ENCODE measurements around the gene TCF12.
A peak's percentile ranks its signal among the peaks of the same experiment; 100 is the strongest.
"Not testable (repeated sequence)": the region's sequence is repeated elsewhere in the genome, so short reads cannot be mapped to it uniquely, and the experiment has no call there.

TCF12 gene

DNA sequence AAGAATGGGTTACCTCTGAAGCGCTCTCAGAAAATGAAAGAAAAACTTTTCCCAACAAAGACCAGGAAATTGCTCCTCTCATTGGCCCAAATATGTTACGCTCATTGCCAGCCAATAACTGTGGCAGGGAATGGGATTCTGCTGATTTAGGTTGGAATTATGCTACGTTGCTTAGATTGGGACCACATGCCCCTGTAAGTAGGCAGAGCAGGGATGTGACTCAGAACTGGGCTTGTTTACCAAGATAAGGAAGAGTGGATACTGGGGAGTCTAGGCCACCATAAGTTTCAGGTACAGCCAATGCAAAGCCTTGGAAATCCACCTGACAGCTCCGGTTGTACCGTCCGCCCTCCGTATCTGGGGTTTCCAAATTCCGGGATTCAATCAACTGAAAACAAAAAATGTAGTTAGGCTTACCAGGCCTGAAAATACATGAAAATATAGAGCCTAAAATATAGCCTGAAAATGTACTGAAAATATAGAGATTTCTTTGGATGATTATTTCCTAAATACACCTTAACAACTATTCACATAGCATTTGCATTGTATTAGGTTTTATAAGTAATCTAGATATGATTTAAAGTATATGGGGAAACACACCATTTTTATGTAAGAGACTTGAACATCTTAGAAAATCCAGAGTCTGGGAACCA, 1.5 kb upstream of the TCF12 start:
- DNase-seq (ENCODE audit: low read depth) = no peak

- DNase-seq (ENCODE audit: low read depth) = no peak
Measured at GRCh38 chr15:56917652-56918045, 795 bp upstream of the TCF12 start.

- DNase-seq (ENCODE audit: low read depth) = peak; percentile 41
Measured at GRCh38 chr15:56919031-56919608, 676 bp downstream of the TCF12 start.

DNA sequence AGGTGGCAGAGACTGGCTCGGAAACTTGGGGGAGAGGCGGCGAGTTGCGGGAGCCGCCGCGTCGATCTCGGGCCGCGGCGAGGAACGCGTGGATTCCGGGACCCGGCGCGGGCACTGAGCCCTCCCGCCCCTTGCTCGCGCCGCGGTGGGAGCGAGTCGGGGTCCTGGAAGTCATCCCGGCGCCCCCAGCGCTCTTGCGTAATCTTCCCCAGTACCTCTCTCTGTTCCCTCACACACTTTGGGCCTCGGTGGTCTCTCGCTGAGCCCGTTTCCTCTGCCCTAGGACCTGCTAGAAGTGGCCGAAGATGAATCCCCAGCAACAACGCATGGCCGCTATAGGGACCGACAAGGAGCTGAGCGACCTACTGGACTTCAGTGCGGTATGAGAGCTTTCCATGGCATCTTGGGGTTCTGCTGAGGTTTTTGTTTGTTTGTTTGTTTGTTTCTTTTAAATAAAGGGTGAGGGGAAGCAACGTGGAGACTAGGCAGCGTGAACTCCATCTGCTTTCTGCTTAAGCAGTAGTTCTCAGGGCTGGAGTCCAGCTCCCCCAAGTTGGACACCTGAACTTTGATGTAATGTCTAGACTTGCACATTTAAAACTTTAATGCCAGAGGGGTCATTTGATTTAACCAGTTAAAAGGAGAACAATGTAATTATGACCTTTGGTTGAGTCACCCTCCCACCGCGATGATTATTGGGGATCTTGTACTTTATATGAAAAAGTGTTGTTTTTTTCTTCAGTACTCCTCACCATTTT, 1.3 kb downstream of the TCF12 start:
- no peak for DNase-seq (ENCODE audit: low read depth)

- DNase-seq (ENCODE audit: low read depth) = no peak
Measured at GRCh38 chr15:56920367-56920627, 1.9 kb downstream of the TCF12 start.

- no peak for DNase-seq (ENCODE audit: low read depth)
Measured at GRCh38 chr15:56923174-56923591, 4.7 kb downstream of the TCF12 start.

DNA sequence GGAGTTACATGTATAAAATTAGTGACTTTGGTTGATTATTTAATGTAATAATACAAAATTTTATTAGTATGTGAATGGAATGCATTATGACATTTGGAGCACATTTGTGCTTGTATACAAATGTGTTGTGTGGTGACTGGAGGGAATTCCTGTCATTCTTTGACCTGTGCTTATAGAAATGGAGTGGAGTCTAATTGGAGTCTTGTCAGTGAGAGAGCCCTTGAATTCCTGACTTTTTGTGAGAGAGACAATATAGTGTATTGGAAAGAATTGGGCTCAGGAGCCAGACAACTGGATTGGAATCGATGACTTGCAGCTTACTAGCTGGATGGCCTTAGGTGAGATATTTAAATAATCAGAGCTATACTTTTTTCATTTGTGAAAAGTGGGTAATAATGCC, 9.4 kb downstream of the TCF12 start:
- DNase-seq (ENCODE audit: low read depth) = no peak

GRCh38 chr15:56929399-56929798, 11.0 kb downstream of the TCF12 start:
- no peak for DNase-seq (ENCODE audit: low read depth)

- DNase-seq (ENCODE audit: low read depth) = no peak
Measured at GRCh38 chr15:56929933-56930332, 11.5 kb downstream of the TCF12 start.

DNA sequence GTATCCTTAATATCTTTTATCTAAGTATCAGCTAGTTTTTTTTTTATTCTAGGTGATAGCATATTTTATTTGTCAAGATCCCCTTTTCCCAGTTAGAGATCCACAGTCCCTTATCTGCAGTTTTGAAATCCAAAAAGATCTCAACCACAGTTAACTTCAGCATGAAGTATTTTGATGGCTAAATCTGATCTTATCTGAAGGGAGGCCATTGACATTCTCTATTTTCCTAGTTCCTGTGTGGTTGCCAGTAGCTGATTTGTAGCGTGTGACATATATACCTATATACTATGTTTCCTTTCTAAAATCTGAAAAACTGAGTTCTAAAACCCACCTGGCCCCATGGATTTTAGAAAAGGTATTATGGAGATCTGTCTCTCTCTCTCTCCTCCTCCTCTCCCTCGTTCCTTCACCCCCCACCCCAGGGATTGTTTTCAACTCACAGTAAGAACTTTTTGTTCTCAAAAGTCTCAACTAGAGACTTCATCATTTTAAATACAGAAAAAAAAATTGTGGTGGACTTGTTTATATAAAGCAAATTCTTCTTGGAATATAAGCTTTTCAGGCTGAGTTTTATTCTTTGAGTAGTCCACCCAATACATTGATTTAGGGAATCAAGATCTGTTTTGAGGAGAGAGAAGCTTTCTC, 12.3 kb downstream of the TCF12 start:
- DNase-seq (ENCODE audit: low read depth) = no peak

DNA sequence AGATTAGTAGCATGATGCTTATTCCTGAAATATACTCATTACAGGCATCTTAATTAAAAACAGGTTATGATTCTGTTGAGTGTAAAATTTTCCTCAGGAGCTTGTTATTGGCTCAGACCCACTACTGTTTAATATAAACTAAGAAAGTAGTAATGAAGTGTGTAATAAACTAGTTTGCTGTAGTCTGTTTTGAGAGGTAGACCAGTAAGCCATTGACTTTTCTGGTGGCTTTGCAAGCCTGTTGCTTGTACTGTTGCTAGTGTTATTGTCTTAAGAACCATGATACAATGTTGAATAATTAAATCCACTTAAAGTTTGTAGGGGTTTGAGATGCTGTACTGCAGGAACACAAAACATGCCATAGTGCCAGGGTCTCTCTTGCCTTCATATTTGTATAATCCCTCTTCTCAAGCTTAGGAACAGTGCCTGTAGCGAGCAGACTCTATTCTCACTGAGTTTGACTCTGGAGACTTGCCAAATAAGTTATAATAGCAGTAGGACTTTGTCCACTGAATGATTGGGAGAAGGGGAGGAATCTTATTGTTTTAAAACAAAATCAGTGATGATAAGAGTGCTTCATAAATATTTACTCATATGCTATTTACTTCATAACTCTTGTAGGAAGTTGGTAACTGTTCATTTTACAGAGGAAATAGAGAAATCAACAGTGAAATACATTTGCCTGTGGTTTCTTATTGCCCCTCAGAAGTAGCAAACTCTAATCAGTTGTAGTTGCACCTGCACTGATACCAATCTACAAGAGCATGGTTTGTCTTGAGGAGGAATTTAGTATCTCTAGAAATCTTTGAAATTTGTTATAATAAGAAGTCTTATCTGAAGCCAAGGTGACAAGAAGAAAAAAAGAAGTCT, 13.4 kb downstream of the TCF12 start:
- DNase-seq (ENCODE audit: low read depth) = no peak

DNA sequence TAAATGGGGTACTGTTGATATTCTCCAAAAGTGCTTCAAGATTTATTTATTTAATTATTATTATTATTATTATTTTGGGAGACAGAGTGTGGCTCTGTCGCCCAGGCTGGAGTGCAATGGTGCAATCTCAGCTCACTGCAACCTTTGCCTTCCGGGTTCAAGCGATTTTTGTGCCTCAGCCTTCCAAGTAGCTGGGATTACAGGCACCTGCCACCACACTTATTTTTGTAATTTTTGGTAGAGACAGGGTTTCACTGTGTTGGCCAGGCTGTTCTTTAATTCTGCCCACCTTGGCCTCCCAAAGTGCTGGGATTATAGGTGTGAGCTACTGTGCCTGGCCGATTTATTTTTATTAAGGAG, 14.0 kb downstream of the TCF12 start:
- not testable (repeated sequence) for DNase-seq (ENCODE audit: low read depth)

DNA sequence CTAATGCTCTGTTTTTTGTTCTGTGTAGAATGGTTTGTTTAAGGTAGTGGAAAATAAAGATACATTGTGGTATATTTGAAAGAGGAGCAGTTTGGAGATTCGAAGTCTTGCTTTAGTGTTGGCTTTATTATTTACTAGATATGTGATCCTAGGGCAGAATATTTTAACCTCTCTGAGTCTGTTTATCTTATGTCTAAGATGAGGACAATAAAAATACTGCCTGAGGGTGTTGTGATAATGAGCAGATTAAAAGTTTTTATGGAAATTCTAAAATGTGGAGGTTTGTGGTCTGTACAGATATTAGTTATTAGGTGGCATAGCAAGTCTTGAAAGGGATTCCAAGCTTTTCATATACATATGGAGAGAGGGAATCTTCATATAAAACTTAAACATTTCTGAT, 15.0 kb downstream of the TCF12 start:
- DNase-seq (ENCODE audit: low read depth) = no peak

- no peak for DNase-seq (ENCODE audit: low read depth)
Measured at GRCh38 chr15:56933811-56934210, 15.4 kb downstream of the TCF12 start.

- DNase-seq (ENCODE audit: low read depth) = no peak
Measured at GRCh38 chr15:56934269-56934668, 15.8 kb downstream of the TCF12 start.

DNA sequence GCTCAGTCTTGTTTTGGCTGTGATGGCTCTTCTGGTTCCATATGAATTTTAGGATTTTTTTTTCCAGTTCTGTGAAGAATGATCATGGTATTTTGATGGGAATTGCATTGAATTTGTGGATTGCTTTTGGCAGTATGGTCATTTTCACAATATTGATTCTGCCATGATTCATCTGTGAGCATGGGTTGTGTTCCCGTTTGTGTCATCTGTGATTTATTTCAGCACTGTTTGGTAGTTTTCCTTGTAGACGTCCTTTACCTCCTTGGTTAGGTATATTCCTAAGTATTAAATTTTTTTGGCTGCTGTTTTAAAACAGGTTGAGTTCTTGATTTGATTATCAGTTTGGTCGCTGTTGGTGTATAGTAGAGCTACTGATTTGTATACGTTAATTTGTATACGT, 18.5 kb downstream of the TCF12 start:
- no peak for DNase-seq (ENCODE audit: low read depth)

GRCh38 chr15:56939257-56939656, 20.8 kb downstream of the TCF12 start:
- DNase-seq (ENCODE audit: low read depth) = no peak

GRCh38 chr15:56940388-56940787, 21.9 kb downstream of the TCF12 start:
- no peak for DNase-seq (ENCODE audit: low read depth)

DNA sequence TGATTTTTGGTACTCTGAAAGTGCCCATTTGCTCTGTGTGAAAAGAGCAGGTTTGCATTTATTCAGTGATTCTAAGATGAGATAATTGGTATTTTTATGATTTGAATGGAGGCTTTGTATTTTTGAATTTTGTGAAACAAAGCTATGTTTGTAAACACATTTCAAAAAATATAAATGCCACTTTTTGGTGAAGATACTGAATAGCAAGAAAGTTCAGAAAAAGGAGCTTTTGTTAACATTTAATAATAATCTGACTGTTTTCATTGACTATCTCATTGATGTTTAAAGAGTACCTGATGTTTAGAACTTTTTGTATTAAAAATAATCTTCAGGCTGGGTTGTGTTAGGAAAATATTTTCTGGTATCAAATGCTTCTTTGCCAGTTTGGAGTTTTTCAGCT, 23.7 kb downstream of the TCF12 start:
- DNase-seq (ENCODE audit: low read depth) = no peak

- no peak for DNase-seq (ENCODE audit: low read depth)
Measured at GRCh38 chr15:56943403-56943802, 25.0 kb downstream of the TCF12 start.

- no peak for DNase-seq (ENCODE audit: low read depth)
Measured at GRCh38 chr15:56944485-56944884, 26.0 kb downstream of the TCF12 start.

DNA sequence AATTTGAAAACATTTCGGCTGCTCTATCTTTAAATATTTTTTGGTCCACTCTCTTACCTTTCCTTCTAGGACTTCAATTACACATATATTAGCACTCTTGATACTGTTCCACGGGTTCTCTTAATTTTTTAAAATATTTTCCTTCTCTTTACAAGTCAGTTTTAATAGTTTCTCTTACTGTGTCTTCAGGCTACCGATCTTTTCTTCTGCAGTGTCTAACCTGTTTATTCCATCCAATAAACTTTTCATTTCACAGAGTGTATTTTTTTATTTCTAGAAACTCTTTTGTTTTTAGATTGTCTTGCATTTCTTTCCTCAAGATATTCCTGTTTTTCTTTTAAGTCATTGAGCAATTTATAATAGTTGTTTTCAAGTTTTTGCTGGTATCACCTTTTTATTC, 27.7 kb downstream of the TCF12 start:
- DNase-seq (ENCODE audit: low read depth) = no peak
